Activated naive CD4-positive, alpha-beta T cell treated with anti-CD3 and anti-CD28 coated beads, Interleukin-2, amount 50 U/mL, for 16 hours (primary cell): ENCODE data around the gene PPP6R3.
"Not testable (repeated sequence)": the region's sequence is repeated elsewhere in the genome, so short reads cannot be mapped to it uniquely, and the experiment has no call there.

Source experiments
- DNase-seq: peaks from one replicate; pipeline ENCODE4 v3.0.0-alpha.2; 2020

PPP6R3 gene

DNA sequence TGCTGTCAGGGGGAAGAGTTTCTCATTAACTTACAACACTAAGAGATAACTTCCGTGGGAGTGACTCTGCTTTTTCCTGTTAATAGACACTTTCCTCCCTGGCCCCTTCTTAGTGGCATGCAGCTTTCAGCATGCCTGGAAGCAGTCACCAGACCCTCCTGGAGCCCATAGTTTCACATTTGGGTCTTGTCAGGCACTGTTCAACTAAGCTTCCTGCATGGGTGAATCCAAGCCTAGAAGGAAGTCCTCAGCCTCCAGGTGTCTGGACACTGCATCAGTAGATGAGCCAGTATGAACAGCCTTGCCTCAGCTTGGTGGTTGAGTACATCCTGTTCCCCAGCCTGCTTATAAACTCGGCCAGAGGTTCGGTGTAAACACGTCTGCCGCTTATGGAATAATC lies 68.1 kb downstream of the PPP6R3 start:
- no peak for DNase-seq

DNA sequence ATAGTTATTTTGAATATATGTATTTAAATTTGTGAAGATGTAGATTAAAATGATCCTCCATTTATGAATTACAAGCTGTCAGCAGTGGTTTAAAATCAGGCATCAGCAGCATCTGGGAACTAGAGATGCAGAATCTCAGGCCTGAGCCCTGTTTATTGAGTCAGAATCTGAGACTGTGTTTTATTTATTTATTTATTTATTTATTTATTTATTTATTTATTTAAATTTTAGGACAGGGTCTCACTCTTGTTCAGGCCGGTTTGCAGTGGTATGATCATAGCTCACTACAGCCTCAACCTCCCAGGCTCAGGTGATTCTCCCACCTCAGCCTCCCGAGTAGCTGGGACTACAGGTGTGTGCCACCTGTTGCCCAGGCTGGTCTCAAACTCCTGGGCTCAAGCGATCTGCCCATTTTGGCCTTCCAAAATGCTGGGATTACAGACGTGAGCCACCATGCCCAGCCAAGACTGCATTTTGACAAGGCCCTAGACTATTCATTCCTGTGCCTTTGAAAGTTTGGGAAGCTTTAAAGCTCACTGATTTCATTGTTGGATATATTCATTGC lies 70.7 kb downstream of the PPP6R3 start:
- DNase-seq = no peak

DNA sequence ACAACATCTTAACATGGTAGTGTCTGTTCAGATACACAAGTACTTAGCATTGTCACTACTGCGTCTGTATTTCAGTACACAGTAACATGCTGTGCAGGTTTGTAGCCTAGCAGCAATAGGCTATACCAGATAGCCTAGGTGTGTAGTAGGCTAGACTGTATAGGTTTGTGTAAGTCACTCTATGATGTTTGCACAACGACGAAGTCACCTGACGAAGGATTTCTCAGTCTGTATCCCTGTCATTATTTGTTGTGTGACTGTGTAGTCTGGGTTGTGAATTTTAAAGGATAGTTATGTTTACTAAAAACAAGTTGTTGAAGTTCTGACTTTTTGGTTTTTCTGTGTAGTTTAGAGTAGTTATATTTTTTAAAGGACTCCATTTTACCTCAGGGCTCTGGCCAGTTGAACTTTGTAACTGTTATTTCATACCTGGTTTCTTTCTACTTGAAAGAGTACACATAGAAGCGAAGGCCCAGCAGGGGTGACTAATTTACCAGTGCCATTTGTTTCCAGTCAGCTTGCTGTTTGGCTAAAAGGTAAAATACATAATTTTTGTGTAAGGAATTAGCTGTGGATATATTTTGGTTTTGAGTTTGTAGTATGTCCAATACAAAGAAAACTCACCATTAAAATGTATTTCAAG lies 72.3 kb downstream of the PPP6R3 start:
- no peak for DNase-seq

DNA sequence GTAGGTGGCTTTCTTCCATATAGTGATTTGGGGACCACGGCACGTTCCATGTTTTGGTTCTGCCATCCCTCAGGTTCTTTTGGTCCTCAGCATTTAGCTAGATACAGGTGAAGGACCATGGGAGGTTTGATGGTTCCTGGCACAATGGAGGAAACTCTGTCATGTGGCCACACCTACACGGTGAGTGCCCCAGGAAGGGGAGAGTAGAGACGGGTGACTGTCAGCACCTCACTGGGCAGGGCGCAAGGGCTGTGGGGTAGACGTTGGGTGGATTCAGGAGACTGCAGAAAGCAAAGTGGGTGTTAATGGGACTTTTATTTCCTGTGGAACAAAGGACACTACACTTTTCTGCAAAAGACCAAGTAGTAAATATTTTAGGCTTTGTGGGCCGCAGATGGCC lies 73.4 kb downstream of the PPP6R3 start:
- DNase-seq = no peak

DNA sequence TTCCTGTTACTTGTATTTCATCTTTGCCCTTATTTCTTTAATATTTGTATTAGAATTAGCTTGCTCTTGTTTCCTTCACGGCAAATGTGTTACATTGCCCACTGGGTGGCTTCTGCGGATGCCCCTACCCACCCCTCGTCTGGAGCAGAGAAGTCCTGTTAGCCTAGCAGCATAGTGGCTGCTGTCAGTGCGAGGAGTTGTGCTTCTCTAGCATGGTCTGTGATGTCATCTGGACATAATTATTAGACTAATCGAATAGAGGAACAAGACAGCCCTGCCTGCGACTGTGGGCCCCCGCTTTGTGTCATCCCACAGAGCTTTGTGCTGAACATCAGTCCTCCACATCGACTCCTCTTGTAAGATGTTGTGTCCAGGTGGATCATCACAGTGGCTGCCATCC lies 74.5 kb downstream of the PPP6R3 start:
- no peak for DNase-seq

DNA sequence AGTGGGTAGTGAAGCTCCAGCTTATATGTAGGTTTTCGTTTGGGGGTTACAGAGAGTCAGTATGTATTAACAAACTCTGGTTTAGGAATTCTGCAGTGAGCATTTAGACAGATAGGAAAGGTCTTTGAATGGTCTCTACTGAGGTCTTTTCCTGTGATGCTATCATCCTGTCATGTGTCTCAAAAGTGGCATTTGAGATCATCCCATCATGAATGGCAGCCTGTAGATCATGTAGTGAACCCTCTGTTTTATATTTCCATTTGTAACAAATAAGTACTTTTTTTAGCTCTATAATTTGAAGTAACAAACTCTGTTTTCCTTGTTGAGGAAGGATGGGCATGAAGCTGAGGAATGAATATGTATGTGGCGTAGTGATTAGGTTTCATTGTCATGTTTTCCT lies 76.2 kb downstream of the PPP6R3 start:
- DNase-seq = no peak

DNA sequence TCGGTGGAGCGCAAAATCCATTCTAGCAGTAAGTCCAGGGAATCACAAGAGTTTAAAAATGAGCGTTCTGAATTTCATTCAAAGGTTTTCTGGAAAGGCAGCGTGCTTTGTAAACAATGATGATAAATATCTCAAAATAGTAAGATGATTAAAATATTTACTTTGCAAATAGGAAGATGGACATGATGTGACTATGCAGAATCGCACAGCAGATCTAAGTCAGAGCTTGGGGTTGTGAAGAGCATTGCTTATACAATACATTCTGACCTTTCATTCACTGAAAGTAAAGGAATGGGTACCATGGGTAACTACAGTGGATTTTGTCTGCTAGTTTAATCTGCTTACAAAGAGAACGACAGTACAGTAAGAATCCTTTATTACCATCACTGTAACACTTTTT lies 77.5 kb downstream of the PPP6R3 start:
- no peak for DNase-seq

DNA sequence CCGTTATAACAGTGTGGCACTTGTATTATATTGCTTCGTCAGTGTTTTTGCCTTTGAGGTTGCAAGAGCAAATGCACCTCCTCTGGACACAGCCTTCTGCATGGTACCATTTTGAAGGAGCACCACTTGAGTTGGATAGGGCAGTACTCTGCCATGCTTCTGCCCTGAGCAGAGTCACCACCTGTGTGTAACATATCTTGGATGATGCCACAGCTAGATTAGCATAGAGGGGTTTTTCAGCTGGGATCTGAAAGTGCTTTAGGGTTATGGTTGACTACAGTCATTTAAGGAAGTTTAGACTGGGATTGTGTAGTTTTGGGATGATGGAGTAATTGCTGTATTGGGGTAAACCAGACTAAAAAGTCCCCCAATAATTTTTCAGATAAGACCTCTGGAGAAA lies 78.8 kb downstream of the PPP6R3 start:
- DNase-seq = no peak

DNA sequence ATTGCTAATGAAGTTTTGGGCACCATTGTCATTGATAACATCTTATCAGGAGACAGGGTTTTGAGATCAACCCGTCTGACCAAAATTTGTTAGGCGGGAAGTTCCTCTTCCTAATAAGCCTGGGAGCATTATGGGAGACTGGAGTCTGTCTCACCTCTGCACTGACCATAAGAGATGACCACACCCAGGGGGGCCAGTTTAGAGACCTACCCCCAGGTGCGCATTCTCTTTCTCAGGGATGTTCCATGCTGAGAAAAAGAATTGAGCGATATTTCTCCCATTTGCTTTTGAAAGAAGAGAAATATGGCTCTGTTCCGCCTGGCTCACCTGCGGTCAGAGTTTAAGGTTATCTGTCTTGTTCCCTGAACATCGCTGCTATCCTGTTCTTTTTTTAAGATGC lies 80.0 kb downstream of the PPP6R3 start:
- not testable (repeated sequence) for DNase-seq

DNA sequence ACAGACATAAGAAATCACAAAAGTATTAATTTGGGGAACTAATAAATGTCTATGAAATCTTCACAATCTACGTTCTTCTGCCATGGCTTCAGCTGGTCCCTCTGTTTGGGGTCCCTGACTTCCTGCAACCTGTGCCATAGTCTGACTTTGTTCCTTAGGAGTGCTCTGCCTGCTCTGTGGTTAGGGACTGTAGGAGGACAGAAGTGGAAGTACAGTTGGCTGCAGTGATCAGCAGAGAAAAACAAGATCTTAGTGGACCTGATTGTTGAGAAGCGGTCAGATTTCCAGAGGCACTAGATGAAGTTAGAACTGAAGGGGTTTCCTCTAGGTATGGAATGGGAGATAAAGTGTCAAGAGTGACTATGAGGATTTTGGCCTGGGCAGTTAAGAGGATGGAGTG lies 80.6 kb downstream of the PPP6R3 start:
- DNase-seq = no peak

DNA sequence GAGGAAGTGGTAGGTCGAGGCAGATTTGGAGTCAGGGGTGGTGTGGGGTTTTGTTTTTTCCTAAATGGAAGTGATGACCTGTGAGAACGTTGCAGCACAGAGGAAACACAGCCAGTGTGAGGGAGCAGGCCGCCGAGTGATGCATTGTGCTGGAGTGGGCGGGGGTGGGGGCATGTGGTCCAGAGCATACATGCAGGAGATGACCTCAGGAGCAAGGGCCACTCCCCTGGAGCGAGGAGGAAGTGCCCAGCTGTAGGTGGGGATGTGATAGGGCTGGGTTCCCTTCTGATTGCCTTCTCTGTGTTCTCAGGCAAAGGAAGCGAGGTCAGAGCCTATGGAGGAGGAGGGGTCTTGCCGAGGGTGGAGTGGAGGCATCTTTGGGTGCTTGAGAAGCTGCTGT lies 81.4 kb downstream of the PPP6R3 start:
- no peak for DNase-seq

DNA sequence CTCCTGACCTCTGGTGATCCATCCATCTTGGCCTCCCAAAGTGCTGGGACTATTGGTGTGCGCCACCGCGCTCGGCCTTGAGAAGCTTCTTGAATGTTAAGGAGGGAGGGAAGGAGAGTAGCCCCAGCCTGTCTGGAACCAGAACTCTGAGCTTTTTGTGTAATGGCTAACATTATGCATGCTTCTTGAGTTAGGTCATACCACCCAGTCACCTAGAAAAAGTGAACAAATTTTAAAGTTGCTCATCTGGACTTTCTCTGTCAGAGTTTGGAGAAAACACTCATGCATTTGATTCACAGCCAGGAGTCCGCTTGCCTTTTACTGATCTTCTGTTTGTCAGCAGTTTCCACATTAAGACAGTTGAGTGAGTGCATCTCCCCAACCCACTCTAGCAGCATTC lies 82.1 kb downstream of the PPP6R3 start:
- DNase-seq = no peak

DNA sequence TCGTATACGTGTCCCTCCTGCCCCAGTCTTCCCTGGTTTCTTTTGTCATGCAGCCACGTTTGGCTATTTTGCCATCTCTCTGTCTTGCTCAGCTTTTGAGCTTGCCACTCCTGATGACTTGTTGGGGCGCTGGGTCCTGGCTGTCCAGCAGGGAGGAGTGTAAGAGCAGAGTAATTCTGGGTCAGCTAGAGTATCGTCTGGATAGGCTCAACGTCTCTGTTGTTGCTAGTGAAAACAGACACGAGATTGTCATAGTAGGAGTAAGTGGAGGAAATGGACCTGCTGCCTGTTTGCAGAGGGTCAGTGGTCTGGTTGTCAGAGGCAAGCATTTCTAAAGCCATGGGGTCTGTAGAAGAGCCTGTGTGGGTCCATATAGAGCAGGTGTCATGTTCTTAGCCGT lies 83.0 kb downstream of the PPP6R3 start:
- DNase-seq = no peak

DNA sequence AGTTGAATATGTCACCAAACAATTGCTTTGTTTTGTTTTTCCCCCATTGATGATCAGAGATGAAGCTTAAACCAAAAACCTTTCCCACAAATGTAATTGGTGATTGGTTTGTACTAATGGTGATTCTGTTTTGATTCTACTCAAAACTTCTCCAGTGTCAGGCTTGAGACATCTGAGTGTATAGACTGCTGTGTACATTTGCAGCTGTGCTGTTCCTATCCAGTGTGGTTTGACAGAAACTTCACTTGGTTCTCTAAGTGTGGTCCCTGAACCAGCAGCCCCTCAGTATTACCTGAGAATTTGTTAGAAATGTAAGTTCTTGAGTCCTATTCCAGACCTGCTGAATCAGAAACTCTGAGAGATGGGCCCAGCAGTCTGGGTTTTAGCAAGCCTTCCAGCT lies 84.8 kb downstream of the PPP6R3 start:
- no peak for DNase-seq

DNA sequence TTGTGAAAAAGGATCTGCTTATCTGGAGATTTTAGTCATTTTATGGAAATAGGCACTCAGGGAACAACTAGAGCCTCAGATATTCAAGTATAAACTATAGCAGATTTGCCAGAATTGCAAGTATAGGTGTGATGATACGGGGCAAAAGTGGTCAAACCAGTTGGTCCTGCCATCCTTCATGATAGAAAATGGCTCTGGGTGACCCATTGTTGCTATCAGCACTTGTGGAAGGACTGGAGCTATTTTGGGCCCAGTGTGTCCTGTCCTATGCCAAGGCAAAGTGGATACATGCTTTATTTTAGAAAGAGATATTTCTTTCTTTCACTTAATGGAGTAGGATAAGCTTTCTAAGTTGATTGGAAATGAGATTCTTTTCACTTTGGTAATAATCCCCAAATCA lies 85.2 kb downstream of the PPP6R3 start:
- no peak for DNase-seq

DNA sequence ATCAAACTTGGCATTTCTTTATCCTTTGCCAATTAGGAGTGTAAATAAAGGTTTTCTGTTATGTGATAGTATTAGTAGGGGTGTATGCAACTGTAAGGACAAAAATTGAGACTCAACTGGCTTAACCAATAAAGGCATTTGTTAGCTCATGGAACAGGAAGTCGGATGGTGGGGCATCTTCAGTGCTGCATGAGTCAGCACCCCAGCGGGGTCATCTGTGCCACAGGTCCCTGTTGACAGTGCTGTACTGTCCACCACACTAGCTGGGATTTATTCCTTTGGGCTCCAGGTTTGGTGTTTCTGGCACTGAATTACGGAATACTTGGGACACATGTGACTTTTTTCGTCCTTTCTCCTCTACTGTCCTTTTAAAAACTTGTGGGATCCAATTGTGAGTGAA lies 86.0 kb downstream of the PPP6R3 start:
- no peak for DNase-seq

DNA sequence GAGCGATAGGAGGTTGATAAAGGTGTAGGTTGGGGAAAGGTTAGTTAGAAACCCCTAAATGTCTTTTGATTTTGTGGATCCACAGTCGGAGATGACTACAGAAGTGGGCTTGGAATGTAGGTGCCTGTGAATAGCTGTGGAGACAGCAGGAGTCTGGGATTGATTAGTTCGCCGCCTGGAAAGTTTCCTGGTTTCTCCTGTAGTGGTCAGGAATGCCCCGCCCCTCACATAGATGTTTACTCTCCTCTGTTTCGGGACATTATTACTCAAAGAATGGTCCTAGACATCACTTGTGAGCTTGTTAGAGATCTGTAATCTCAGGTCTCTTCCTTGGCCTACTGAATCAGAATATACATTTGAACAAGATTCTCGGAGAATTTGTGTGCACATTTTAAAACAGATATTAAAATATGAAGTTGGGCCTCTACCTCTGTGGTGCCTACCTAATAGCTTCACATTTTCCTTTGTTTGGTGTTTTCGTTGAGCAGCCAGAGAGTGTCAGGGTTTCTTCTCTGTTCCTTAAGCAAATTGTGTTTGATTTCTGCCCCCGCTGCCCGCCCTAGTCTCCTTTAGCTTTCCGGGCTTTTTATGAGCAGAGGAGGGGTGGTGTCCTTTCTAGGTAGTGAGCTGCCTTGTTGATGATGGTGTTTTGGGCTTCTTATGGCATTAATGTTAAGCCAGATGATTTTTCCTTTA lies 89.4 kb downstream of the PPP6R3 start:
- no peak for DNase-seq

DNA sequence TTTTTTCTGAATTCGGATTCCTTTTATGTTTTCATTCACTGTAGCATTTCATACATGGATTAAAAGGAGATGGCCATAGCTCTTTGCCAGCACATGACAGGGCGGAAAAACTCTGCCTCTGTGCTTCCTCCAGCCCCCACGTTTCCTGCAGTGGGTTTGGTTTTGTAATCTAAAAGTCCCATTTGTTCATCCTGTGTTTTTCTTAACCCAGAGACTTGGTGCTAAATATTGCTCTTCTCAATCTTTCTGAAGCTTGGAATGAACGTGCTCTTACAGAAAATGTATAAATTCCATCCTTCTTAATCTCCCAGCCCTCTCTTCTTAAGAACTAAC lies 89.9 kb downstream of the PPP6R3 start:
- DNase-seq = no peak

DNA sequence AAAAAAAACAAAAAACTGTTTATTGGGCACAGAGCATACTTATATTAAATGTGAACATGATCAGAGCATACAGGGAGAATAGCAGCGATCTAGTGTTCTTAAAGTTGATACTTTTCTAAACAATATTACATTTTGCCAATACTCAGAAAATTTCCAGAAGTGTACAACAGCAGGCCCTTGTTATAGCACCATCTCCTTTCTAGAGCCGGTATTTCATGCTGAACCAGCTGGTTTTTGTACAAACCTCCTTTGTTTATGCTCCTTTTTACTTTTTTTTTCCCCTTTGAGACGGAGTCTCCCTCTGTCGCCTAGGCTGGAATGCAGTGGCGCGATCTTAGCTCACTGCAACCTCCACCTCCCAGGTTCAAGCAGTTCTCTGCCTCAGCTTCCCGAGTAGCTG lies 90.7 kb downstream of the PPP6R3 start:
- no peak for DNase-seq

DNA sequence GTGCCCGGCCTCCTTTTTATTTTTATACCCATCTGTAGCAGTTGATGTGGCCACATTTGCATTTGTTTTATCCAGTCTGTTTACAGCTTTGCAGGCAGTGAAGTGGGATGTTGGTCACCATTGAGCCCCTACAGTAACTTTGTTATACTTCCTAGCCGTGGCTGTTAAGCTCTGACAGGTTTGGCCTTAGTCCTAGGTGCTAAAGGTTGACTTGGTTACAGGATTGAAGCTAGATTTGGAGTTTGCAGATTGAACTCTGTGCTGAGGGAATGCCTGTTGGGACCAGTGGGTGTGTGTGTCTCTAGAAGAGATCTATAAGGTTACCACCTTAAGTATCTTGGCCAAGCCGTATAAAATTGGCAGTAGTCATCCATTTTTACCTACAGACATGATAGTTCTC lies 91.2 kb downstream of the PPP6R3 start:
- DNase-seq = no peak

DNA sequence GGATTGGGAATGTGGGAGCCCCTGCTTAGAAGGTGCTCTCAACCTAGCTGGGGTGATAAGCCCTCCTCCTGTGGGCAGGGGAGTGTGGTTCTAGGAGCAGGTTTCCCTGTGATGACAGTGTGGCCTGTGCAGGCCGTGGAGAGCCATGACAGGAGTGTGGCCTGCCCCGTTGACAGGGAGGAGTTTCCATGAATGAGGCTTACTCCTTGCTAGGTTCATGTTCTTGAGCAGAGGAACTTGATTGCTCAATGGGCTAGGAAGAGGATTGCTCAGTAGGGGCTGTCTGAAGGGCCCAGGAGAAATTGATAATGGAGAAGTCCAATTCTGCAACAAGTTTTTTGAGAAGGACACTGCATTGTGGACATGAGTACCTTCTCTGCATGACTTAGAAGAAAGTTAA lies 92.0 kb downstream of the PPP6R3 start:
- DNase-seq = no peak

DNA sequence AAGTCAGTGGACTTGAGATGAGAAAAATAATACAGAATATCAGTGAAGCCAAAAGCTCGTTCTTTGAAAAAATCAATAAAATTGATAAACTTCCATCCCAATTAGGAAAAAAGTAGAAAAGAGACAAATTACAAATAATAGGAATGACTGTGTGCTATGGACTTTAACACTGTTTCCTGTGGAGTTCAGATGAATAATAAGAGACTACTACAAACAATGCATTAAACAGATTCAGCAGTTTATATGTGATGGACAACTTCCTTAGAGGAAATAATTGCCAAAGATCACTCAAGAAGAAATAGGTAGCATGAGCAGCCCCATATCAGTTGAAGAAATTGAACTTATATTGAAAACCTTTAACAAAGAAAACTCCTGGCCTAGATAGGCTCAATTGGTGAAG lies 99.7 kb downstream of the PPP6R3 start:
- no peak for DNase-seq

DNA sequence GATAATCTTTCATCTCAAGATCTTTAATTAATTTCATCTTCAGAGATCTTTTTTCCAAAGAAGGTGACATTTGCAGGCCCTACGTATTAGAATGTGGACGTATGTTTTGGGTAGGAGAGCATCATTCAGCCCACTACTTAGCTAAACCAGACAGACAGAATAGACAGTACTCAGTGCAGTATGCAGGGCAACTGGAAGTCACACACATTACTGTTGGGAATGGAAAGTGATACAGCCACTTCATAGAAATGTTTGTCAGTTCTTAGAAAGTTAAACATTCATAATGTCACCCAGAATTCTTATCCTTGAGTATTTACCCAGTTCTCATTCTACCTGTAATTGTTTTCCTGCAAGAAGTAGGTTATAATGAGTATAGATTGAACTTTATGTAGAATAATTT lies 102.9 kb downstream of the PPP6R3 start:
- no peak for DNase-seq

DNA sequence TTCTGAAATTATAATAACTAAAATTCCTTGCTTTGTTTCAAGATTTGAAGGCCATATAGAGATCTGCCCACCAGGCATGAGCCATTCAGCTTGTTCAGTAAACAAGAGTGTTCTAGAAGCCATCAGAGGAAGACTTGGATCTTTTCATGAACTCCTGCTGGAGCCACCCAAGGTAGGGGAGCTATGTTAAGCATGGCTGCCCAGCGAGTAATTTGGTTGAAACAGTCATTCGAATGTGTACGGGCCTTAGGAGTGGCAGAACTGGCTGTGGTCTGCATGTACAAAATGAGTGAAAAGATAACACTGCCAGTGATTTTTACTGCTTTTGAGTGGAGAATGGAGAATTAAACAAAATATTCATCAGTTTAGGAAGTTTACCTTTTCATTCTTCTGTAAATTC lies 103.7 kb downstream of the PPP6R3 start:
- no peak for DNase-seq

DNA sequence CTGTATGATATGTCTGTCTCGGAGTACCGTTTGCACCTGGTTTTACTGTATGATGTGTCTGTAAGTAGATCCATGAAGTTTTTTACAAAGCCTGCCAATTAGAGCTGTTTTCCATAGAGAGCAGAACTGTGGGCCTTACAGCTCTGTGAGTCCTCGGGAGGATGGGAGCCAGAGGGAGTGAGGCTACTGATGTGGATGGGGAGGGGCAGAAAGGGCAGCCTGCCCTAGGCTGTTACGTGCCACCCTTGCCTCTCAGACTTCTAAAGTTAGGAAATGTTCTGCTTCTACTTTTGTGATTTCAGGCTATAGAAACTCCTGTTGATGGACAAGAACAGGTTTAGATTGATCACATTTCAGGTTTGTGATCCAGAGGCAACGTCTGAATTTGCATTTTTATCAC lies 105.2 kb downstream of the PPP6R3 start:
- no peak for DNase-seq
